GM23338 (cell line): Measurements from ENCODE around the gene HDGFL2. TPM values are rescaled to one million over a fixed set of nuclear protein-coding genes. Genes with fewer than 3 reads are reported as not detected.
A peak's percentile ranks its signal among the peaks of the same experiment; 100 is the strongest.

Source experiments
- ATAC-seq: fragments of 200-7000 bp; cut with Tn5 transposase; 3 replicates; pipeline ENCODE4 v1.9.1; 2020
- DNase-seq: peaks from one replicate; pipeline ENCODE4 v3.0.0-alpha.2; 2015; ENCODE audit warnings: low spot score
- H2AFZ ChIP-seq: fragments of 200-600 bp; sonication (generic); 2 replicates; pipeline ENCODE4 v1.8.0; 2016; ENCODE audit warnings: antibody characterized with exemption, mild to moderate bottlenecking, moderate library complexity
- H3F3A ChIP-seq: fragments of 200-600 bp; sonication (generic); replicated peaks from 2 replicates; pipeline ENCODE4 v1.8.0; 2017; ENCODE audit warnings: antibody characterized with exemption, mixed run types, low read depth
- H3K27ac ChIP-seq: fragments of 200-600 bp; sonication (generic); 2 replicates; pipeline ENCODE4 v1.6.1; 2016; ENCODE audit warnings: low read depth
- H3K27me3 ChIP-seq: fragments of 200-600 bp; sonication (generic); 2 replicates; pipeline ENCODE4 v1.8.0; 2016; ENCODE audit warnings: mild to moderate bottlenecking, mixed run types, moderate library complexity; ENCODE audit not compliant: insufficient read depth
- H3K36me3 ChIP-seq: fragments of 200-600 bp; sonication (generic); 2 replicates; pipeline ENCODE4 v1.8.0; 2016; ENCODE audit warnings: mild to moderate bottlenecking; ENCODE audit not compliant: insufficient read depth
- H3K4me1 ChIP-seq: fragments of 200-600 bp; sonication (generic); 2 replicates; pipeline ENCODE4 v1.8.0; 2016; ENCODE audit warnings: mild to moderate bottlenecking, moderate library complexity; ENCODE audit not compliant: insufficient read depth
- H3K4me2 ChIP-seq: fragments of 200-600 bp; sonication (generic); 2 replicates; pipeline ENCODE4 v1.7.1; 2017; ENCODE audit warnings: mixed run types
- H3K4me3 ChIP-seq: fragments of 200-600 bp; sonication (generic); 2 replicates; pipeline ENCODE4 v1.6.1; 2016; ENCODE audit warnings: mixed run types
- H3K79me2 ChIP-seq: fragments of 200-600 bp; sonication (generic); replicated peaks from 2 replicates; pipeline ENCODE4 v1.8.0; 2017; ENCODE audit warnings: mild to moderate bottlenecking; ENCODE audit not compliant: insufficient read depth
- H3K9me2 ChIP-seq: fragments of 200-600 bp; sonication (generic); 2 replicates; pipeline ENCODE4 v1.8.0; 2017; ENCODE audit not compliant: insufficient read depth
- H4K20me1 ChIP-seq: fragments of 200-600 bp; sonication (generic); replicated peaks from 2 replicates; pipeline ENCODE4 v1.8.0; 2017; ENCODE audit warnings: mild to moderate bottlenecking; ENCODE audit not compliant: insufficient read depth
- H3K27ac Mint-ChIP-seq: 2 replicates; pipeline ENCODE4 v1.8.0; 2020; ENCODE audit warnings: inconsistent platforms, mild to moderate bottlenecking, moderate library complexity, mixed read lengths
- H3K27me3 Mint-ChIP-seq: 3 replicates; pipeline ENCODE4 v1.8.0; 2022; ENCODE audit warnings: low read depth, mild to moderate bottlenecking, moderate library complexity, mixed read lengths, inconsistent platforms; ENCODE audit not compliant: insufficient read depth, poor library complexity
- H3K36me3 Mint-ChIP-seq: 3 replicates; pipeline ENCODE4 v1.8.0; 2021; ENCODE audit warnings: low read depth, mild to moderate bottlenecking, inconsistent platforms, moderate library complexity, mixed read lengths
- H3K4me1 Mint-ChIP-seq: 3 replicates; pipeline ENCODE4 v1.8.0; 2020; ENCODE audit warnings: mild to moderate bottlenecking, inconsistent platforms, mixed read lengths
- H3K4me3 Mint-ChIP-seq: 3 replicates; pipeline ENCODE4 v1.8.0; 2021; ENCODE audit warnings: moderate library complexity, mild to moderate bottlenecking, inconsistent platforms, mixed read lengths
- H3K9me3 Mint-ChIP-seq: 3 replicates; pipeline ENCODE4 v1.8.0; 2020; ENCODE audit warnings: moderate library complexity, mild to moderate bottlenecking, inconsistent platforms, mixed read lengths
- EZH2phosphoT487 ChIP-seq: fragments of 200-600 bp; sonication (generic); IDR thresholded peaks from one replicate; pipeline ENCODE4 v1.8.1; 2018; ENCODE audit warnings: antibody characterized with exemption; ENCODE audit not compliant: unreplicated experiment
- POLR2AphosphoS5 ChIP-seq: IDR thresholded peaks from 2 replicates; pipeline ENCODE4 v1.6.1; 2016; ENCODE audit warnings: antibody characterized with exemption, low read depth
- polyA plus RNA-seq: library from polyadenylated mRNA; unstranded; fragments of >200 nt; fragmentation: Nextera tagmentation; extraction: Ambion mirVana; gene quantifications from 2 replicates; pipeline ENCODE4 v1.2.1, GENCODE V29; 2016
- total RNA-seq: library from RNA; depleted of rRNA; stranded (reverse); fragments of >200 nt; shearing (Covaris generic); gene quantifications from 2 replicates; pipeline ENCODE4 v1.2.3, GENCODE V29; 2014
- TF ChIP-seq, protein P1 (sequence below): IDR thresholded peaks from one replicate; pipeline ENCODE4 v1.6.1; 2018; ENCODE audit warnings: antibody characterized with exemption; ENCODE audit not compliant: unreplicated experiment
- TF ChIP-seq, protein P2 (sequence below), 2 experiments: fragments of 200-600 bp in 1 of 2; sonication (generic) in 1 of 2; conservative IDR thresholded peaks; 2 replicates each; pipeline versions ENCODE4 v1.5.1 to v1.6.1; 2016 to 2017; ENCODE audit warnings: antibody characterized with exemption in 2 of 2, low read depth in 2 of 2, mild to moderate bottlenecking in 2 of 2, moderate library complexity in 1 of 2

Gene HDGFL2
- total and polyA plus RNA-seq, 2 experiments from 2014 or later: 64.8 to 113 TPM

DNA sequence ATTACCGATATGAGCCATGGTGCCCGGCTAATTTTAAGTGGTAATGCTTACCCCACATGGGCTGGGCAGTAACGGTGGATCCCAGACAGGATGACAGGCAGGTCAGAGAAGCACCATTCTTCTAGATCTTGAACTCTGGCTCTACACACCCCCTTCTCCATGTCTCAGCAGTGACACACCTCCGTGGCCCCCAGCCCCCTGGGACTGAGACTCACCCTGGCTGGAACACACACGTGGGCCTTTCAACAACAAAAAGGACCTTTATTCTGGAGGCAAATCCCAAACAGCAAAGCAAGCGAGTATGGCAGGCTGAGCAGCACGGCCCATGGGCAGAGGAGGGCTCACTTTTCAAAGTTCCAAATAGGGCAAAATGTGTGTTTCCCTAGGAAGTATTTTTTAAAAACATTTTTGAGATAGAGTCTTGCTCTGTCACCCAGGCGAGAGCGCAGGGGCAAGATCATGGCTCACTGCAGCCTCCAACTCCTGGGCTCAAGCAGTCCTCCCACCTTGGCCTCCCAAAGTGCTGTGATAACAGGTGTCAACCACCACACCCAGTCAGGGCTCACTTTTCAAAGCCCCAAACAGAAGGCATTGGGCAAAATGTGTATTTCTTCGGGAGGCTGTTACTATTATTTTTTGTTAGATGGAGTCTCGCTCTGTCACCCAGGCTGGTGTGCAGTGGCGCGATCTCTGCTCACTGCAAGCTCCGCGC, 50.4 kb downstream of the HDGFL2 start (continued):
- TF ChIP-seq, protein P1, sequence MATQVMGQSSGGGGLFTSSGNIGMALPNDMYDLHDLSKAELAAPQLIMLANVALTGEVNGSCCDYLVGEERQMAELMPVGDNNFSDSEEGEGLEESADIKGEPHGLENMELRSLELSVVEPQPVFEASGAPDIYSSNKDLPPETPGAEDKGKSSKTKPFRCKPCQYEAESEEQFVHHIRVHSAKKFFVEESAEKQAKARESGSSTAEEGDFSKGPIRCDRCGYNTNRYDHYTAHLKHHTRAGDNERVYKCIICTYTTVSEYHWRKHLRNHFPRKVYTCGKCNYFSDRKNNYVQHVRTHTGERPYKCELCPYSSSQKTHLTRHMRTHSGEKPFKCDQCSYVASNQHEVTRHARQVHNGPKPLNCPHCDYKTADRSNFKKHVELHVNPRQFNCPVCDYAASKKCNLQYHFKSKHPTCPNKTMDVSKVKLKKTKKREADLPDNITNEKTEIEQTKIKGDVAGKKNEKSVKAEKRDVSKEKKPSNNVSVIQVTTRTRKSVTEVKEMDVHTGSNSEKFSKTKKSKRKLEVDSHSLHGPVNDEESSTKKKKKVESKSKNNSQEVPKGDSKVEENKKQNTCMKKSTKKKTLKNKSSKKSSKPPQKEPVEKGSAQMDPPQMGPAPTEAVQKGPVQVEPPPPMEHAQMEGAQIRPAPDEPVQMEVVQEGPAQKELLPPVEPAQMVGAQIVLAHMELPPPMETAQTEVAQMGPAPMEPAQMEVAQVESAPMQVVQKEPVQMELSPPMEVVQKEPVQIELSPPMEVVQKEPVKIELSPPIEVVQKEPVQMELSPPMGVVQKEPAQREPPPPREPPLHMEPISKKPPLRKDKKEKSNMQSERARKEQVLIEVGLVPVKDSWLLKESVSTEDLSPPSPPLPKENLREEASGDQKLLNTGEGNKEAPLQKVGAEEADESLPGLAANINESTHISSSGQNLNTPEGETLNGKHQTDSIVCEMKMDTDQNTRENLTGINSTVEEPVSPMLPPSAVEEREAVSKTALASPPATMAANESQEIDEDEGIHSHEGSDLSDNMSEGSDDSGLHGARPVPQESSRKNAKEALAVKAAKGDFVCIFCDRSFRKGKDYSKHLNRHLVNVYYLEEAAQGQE: no peak
- no peak for TF ChIP-seq EZH2phosphoT487

DNA sequence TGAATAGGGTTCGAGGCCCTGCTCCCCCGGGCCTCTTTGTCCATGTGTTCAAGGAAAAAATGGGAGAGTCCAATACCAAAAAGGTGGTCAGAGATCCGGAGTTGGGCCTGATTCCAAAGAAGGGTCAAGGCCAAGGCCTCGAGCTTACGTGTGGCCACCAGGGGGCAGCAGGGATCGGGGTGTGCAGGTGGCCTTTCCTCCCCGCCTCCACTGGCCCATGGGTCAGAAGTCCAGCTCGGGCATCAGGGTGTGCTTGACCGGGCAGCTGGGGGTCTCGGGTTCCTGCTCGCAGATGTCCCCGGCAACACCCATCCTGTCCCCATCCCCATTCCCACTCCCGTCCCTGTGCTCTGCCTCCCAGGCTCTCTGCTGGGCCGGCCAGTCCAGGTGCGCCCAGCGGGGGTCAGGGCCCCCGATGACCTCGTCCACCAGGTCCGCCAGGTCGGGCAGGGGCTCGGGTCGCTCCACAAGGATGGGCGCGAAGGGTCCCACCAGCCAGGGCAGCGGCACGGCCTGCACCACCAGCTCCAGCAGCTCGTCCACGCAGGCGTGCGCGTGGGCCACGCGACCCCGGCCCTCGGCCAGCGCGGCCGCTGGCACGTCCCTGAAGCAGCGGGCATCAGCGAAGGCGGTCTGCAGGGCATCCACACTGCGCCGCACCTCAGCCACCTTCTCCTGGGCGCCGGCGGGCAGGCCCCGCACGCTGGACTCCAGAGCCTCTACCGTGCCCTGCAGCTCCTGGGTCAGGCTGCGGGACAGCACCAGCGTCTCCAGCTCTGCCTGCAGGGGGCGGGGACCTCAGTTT, 51.4 kb downstream of the HDGFL2 start:
- H3K4me1 Mint-ChIP-seq: peaks cover 4% of the 10 kb centered on the region
- H3K27me3 ChIP-seq: 0 out of 2 replicates have a peak, but pooled peaks cover 6% of the 10 kb centered on the region
- no peak overlapping the region for H3K27ac ChIP-seq
- H3K27me3 Mint-ChIP-seq: peaks cover 18% of the 10 kb centered on the region
- H3F3A ChIP-seq: no peaks in the 10 kb centered on the region
- DNase-seq (peak; percentile 74), ATAC-seq (peak; percentile 55)
- H3K4me2 ChIP-seq: no peak overlapping the region
- H3K36me3 ChIP-seq: no peaks in the 10 kb centered on the region
- H3K9me3 Mint-ChIP-seq: peaks cover 3% of the 10 kb centered on the region; the same call in 2 of the 3 replicates
- peaks cover 2% of the 10 kb centered on the region; the same call in 1 of the 3 replicates for H3K36me3 Mint-ChIP-seq
- no peaks in the 10 kb centered on the region for H3K79me2 ChIP-seq
- H3K4me3 Mint-ChIP-seq: no peak overlapping the region
- H2AFZ ChIP-seq: no peak overlapping the region
- no peak for TF ChIP-seq POLR2AphosphoS5
- TF ChIP-seq, protein P2, sequence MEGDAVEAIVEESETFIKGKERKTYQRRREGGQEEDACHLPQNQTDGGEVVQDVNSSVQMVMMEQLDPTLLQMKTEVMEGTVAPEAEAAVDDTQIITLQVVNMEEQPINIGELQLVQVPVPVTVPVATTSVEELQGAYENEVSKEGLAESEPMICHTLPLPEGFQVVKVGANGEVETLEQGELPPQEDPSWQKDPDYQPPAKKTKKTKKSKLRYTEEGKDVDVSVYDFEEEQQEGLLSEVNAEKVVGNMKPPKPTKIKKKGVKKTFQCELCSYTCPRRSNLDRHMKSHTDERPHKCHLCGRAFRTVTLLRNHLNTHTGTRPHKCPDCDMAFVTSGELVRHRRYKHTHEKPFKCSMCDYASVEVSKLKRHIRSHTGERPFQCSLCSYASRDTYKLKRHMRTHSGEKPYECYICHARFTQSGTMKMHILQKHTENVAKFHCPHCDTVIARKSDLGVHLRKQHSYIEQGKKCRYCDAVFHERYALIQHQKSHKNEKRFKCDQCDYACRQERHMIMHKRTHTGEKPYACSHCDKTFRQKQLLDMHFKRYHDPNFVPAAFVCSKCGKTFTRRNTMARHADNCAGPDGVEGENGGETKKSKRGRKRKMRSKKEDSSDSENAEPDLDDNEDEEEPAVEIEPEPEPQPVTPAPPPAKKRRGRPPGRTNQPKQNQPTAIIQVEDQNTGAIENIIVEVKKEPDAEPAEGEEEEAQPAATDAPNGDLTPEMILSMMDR (conservative IDR thresholded peaks at IDR 0.05; ENCODE audit: low read depth in 2 of 2): peak; percentile 86 to 92
- no peak overlapping the region for H3K4me3 ChIP-seq
- H3K4me1 ChIP-seq: no peaks in the 10 kb centered on the region
- H4K20me1 ChIP-seq: no peaks in the 10 kb centered on the region; the same call in 1 of the 2 replicates
- no peaks in the 10 kb centered on the region for H3K9me2 ChIP-seq
- no peak overlapping the region for H3K27ac Mint-ChIP-seq
